Suppressor macrophage (primary cell): ENCODE data around the gene HLF.

Experiments used
- DNase-seq, 4 experiments: peaks; one replicate each; pipeline ENCODE4 v3.0.0-alpha.2; 2020 to 2022
- total RNA-seq, 17 experiments: gene quantifications; one replicate each; lab custom pipeline; 2026; ENCODE audit warnings: mixed read lengths in 6 of 17, inconsistent platforms in 3 of 17; lab: John Stamatoyannopoulos, UW

The HLF gene
- 0 to 3.0 (median 0) reads per million in 17 experiments for total RNA-seq

GRCh38 chr17:55264645-55265298 is at the start of gene HLF:
TSS of gene HLF (plus strand) at chr17:55264960. CDS start at chr17:55265485, 525 bp downstream.
- peak; percentile 70 to 89 (median 82) for DNase-seq

DNA sequence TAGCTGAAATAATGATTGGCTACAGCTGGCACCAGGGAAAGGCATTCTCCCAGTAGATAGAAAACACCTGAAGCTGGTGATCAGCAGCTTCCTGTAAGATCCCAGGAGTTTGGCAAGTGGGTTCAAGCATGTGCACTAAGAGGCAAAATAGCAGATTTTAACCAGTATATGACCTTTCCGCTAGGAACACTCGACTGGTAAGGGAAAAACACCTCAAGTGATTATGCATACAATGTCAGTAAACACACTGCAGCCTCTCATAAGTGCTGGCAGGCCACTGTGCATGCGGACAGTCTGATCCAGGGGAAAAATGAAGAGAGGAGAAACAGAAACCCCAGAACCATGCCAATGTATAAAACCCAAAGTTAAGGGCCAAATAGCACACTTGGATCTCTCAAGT is 49.0 kb upstream of the HLF start:
- DNase-seq: no peak

DNA sequence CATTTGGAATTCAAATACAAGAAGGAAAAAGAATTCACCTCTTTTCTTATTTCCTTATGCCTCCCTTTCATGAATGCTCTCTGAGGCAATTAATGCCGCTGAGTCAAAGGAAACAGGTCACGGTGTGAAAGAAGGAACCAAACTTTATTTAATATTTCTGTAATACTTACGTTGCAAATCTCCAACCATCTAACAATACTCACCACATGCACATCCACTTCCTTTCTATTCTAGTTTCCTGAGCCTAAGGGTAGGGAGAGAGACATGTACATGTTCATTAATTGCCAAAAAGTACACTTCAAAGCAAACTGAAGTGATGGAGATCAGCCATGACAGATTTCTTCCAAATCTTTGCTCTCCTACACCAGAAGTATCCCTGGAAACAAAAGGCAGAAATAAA is 47.9 kb upstream of the HLF start:
- peak in 1 of 4 experiments; percentile 5 for DNase-seq

DNA sequence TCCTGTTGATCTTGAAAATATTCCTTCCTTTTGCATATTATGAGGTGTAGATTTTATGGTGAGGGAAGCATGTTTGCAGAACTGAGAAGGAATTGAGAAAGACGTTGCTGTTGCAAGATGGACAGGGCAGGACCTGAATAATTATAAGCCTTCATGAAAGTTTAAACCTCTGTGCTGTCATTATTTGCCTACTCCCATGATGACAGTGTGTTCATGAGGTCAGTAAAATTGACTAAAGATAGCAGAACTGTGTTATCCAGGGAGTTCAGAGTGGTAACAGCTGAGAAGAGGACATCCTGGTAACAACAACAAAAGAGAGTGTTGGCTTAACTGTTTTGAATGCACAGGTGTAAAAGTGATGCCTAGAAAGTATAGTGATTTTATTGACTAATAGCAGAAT is 45.3 kb upstream of the HLF start:
- peak in 1 of 4 experiments; percentile 17 for DNase-seq

GRCh38 chr17:55219934-55220333 is 44.8 kb upstream of the HLF start:
- no peak for DNase-seq

DNA sequence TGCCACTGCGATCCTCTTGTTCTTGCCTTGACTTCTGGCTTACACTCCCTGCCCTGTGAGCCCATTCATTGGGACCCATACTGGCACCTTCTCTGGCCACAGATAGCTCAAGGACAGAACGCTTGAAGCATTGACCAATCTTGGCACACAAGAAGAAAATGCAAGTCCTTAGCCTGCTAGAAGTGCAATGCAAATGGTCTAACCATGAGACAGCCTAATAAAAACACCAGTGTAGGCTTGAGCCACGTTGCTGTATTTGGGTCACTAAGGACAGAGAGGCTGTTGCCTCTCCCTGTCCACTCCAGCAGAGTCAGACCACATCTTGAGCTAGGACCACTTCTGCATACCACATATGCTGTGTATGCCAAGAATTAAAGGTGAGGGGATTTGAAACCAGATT is 41.2 kb upstream of the HLF start:
- no peak for DNase-seq

DNA sequence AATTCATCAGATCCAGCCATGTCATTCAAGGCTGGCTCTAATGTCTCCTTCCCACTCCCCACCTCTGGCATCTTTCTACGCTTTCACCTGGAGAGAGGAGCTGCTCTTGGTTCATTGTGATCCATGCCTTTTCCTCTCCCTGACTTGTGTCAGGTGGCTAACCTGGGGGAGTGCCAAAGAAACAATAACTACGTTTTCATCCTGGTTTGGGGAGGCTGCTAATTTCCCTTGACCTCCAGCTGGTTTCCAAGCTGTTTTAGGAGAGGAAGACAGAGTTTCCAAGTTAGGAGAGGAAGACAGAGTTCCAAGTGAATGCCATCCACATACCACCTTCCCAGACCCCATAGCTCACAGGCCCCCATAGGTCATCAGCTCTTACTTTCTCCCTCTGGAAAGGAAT is 40.0 kb upstream of the HLF start:
- no peak for DNase-seq

GRCh38 chr17:55225237-55225636 is 39.5 kb upstream of the HLF start:
- no peak for DNase-seq

GRCh38 chr17:55228683-55229192 is 36.0 kb upstream of the HLF start:
- no peak for DNase-seq

- no peak for DNase-seq
Observed at GRCh38 chr17:55229276-55229675, 35.5 kb upstream of the HLF start.

GRCh38 chr17:55230716-55231115 is 34.0 kb upstream of the HLF start:
- DNase-seq: no peak

DNA sequence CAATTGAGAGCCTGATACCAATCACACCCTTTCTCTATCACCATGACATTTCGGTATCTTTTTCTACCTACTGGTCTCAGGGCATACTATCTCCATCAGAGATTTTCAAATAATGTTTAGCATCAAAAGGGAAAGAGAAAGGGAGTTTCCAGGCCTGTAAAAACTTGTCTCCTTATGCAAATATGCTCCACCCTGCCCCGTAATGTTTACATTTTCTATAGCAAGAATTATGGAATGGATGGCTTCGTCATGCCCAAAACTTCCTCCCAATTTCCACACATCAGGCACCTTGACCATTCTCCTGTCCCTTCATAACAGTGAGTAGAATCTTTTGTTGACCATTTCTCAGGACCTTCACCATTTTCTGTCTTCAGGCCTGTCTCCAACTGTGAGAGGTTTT is 30.9 kb upstream of the HLF start:
- no peak for DNase-seq

- DNase-seq: no peak
Observed at GRCh38 chr17:55236316-55236715, 28.4 kb upstream of the HLF start.

GRCh38 chr17:55237268-55237667 is 27.5 kb upstream of the HLF start:
- DNase-seq: peak in 1 of 4 experiments; percentile 20

DNA sequence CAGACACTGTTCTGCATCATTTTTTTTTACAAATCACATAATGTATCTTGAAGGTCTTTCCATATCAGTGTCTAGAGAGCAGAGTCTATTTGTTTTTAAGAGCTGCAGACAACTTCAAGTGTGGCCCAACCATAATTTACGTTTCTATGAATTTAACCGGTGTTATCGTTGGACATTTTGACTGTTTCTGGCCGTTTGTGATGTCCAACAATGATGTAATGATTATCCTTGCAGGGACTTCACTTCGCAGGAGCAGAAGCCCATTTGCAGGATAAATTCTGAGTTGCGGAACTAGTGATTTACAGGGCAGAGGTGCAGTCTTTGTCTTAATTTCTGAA is 26.9 kb upstream of the HLF start:
- DNase-seq: peak in 1 of 4 experiments; percentile 4

DNA sequence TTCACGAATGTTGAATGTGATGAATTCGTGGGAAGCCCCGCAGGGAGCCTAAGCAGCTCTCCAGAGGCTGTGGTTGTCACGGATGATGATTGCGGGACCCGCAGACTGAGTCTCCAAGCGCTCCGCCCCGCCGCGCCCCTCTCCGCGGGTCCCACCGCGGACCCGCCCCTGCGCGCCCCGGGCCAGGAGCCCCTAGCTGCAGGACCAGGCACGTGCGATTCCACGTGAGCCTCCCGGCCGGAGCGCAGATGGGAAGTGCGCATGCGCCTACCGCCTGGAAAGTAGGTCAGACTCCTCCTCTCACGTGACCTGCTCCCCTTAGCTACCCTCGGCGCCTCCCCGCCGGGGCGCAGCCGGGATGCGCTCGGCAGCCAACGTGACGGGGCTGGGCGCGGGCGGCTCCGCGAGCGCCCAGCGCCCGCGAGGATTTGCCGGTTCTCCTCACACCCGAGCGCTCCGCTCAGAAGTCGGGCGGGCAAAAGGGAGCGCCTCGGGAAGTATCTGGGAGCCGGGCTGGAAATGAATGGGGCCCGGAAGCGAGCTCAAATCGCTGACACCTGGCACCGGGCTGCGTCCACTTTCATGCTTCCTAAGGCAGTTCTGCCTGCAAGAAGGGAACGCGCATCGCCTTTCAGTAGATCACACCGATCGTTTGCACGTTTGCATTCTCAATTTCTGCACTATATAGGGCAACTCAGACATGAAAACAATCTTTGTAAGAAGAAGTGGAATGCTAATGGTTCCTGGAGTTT is 26.4 kb upstream of the HLF start:
- peak; percentile 87 to 95 (median 92) for DNase-seq

GRCh38 chr17:55238931-55239297 is 25.8 kb upstream of the HLF start:
- DNase-seq: no peak

DNA sequence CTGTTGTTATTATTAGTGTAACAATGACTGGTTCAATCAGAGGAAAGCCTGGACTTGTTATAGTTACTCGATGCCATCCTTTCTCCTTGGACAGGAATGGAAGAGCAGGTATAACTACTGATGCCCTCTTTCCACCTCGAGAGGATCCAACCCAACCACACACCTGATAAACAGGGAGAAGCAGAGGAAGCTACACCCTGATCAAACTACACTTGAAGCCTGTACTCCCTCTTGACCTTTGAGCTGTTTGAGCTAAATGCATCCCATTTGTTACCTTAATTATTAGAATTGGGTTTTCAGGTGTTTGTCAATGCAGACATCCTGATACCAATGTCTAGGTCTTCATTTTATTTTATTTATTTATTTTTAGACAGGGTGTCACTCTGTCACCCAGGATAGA is 23.7 kb upstream of the HLF start:
- DNase-seq: no peak

DNA sequence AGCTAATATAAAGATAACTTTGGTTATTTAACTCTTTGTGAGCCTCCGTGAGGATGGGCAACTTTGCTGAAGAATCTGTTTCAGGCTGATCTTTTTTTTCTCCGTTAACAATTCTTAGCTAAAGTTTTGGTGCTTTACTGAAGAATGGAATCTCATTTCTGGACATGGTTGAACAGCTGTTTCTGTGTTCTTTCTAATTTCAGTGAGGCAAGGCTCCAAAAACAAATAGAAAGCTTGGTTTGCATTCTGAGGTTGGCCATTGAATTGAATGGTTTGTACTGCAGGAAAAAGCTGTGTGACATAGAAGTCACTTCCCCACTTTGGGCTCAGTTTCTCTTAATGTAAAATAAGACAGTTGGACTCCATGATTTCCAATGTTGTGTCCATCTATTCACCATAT is 22.3 kb upstream of the HLF start:
- no peak for DNase-seq

- no peak for DNase-seq
Observed at GRCh38 chr17:55245986-55246385, 18.8 kb upstream of the HLF start.

GRCh38 chr17:55246583-55246982 is 18.2 kb upstream of the HLF start:
- no peak for DNase-seq

GRCh38 chr17:55248077-55248476 is 16.7 kb upstream of the HLF start:
- DNase-seq: no peak

DNA sequence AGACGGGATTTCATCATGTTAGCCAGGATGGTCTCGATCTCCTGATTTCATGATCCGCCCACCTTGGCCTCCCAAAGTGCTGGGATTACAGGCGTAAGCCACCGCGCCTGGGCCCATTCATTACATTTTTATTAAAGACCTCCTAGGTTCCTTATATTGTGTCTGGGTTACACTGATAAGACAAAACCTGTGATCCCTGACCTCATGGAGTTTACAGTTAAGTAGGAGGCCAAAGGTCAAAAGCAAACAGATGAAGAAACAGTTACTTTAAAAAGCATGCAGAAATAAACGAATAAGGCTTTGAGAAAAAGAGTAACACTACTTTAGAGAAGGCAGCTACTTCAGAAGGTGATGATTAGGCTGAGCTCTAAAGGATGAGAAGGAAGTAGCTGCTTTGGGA is 14.9 kb upstream of the HLF start:
- no peak for DNase-seq

- DNase-seq: no peak
Observed at GRCh38 chr17:55254375-55254774, 10.4 kb upstream of the HLF start.
